Measurements from ENCODE around the gene FYN. TPM values are rescaled to one million over a fixed set of nuclear protein-coding genes. Genes with fewer than 3 reads are reported as not detected.

FYN gene
- total and polyA plus RNA-seq, 4 donors, result 11.2 to 28.3 (median 19.7) TPM

DNA sequence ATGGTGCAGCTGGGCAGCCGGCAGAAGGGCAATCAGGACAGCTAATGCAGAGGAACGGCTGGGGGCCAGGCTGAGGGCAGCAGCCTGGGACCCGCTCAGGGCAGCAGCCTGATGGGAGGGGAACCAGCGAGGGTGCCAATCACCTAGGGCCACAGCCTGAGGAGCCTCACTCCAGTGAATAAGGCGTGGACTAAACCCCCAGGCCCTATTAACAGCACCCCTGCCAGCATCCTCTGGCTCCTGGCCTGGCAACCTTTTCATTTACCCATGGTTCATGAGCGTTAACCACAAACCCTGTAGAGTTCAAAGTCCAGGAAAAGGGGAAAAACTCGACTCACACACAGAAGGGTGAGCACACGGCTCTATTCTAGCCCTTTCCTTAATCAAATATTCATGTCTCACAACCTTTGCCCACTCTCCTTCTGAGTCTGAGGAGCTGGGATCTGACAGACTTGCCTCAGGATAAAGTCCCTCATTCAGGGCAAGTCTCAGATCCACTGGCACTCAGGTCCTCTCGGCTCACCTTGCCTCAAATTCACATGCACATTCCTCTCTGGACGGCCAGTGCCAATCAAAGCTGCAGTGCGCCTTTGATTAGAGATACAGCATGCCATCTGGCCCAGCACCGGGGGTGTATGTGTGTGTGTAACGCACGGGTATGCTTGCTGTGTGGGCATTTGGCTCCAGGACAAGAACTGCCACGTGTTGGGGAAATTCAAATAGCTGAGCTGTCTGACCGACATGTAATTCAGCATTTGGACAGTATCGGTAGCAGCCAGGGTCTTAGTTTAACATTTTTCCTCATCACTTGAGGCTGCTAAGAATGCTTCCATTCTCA is 180.7 kb downstream of the FYN start (continued):
- peak; percentile 54 for TF ChIP-seq YY1 (IDR thresholded peaks at IDR 0.05)

GRCh38 chr6:111691345-111692225 is 181.7 kb downstream of the FYN start:
- Histone ChIP-seq H3K4me1 (ENCODE audit: control insufficient read depth in 4 of 4, insufficient read depth in 4 of 4, low read length in 3 of 4) (peaks cover 7 to 35% (median 20%) of the 10 kb centered on the region in 4 donors), H3K9ac (ENCODE audit: low read depth in 1 of 2, low read length in 2 of 2) (no peak overlapping the region), H3K9me3 (ENCODE audit: control insufficient read depth in 4 of 4, low read length in 3 of 4) (no peaks in the 10 kb centered on the region), H3K27ac (ENCODE audit: low read depth in 1 of 2, low read length in 2 of 2) (peak overlapping the region; percentile 77 to 80), H3K27me3 (ENCODE audit: control insufficient read depth in 4 of 4, insufficient read depth in 4 of 4, low read length in 3 of 4) (no peaks in the 10 kb centered on the region), H3K36me3 (ENCODE audit: control insufficient read depth in 4 of 4, insufficient read depth in 3 of 4, low read depth in 1 of 4, low read length in 3 of 4) (no peaks in the 10 kb centered on the region), H3K4me3 (ENCODE audit: low read depth in 1 of 3, low read length in 3 of 3) (no peak overlapping the region)
- no peak for TF ChIP-seq RXRA (IDR thresholded peaks at IDR 0.05)
- no peak for TF ChIP-seq HNF4G (IDR thresholded peaks at IDR 0.05)
- TF ChIP-seq, protein P1, sequence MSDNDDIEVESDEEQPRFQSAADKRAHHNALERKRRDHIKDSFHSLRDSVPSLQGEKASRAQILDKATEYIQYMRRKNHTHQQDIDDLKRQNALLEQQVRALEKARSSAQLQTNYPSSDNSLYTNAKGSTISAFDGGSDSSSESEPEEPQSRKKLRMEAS (IDR thresholded peaks at IDR 0.05), result no peak
- no peak for TF ChIP-seq TAF1 (conservative IDR thresholded peaks at IDR 0.05)
- no peak for TF ChIP-seq FOXA2 (IDR thresholded peaks at IDR 0.05)
- no peak for TF ChIP-seq JUND (IDR thresholded peaks at IDR 0.05)
- TF ChIP-seq SP1 (IDR thresholded peaks at IDR 0.05), result no peak
- TF ChIP-seq HNF4A (conservative IDR thresholded peaks at IDR 0.05), result no peak
- TF ChIP-seq, protein P2, sequence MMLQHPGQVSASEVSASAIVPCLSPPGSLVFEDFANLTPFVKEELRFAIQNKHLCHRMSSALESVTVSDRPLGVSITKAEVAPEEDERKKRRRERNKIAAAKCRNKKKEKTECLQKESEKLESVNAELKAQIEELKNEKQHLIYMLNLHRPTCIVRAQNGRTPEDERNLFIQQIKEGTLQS (IDR thresholded peaks at IDR 0.05), result no peak
- no peak for TF ChIP-seq RAD21 (IDR thresholded peaks at IDR 0.05)
- TF ChIP-seq, protein P3, sequence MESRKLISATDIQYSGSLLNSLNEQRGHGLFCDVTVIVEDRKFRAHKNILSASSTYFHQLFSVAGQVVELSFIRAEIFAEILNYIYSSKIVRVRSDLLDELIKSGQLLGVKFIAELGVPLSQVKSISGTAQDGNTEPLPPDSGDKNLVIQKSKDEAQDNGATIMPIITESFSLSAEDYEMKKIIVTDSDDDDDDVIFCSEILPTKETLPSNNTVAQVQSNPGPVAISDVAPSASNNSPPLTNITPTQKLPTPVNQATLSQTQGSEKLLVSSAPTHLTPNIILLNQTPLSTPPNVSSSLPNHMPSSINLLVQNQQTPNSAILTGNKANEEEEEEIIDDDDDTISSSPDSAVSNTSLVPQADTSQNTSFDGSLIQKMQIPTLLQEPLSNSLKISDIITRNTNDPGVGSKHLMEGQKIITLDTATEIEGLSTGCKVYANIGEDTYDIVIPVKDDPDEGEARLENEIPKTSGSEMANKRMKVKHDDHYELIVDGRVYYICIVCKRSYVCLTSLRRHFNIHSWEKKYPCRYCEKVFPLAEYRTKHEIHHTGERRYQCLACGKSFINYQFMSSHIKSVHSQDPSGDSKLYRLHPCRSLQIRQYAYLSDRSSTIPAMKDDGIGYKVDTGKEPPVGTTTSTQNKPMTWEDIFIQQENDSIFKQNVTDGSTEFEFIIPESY (IDR thresholded peaks at IDR 0.05), result no peak
- no peak for TF ChIP-seq FOXA1 (IDR thresholded peaks at IDR 0.05)
- TF ChIP-seq GABPA (IDR thresholded peaks at IDR 0.05 in 1 of 2, conservative IDR thresholded peaks at IDR 0.05 in 1 of 2), result no peak
- no peak for TF ChIP-seq NR2F2 (IDR thresholded peaks at IDR 0.05)
- no peak for TF ChIP-seq YY1 (IDR thresholded peaks at IDR 0.05)
- TF ChIP-seq EGR1 (IDR thresholded peaks at IDR 0.05; ENCODE audit: low read depth in 2 of 2), result no peak
- no peak for TF ChIP-seq CTCF (IDR thresholded peaks at IDR 0.05; ENCODE audit: low read depth, low read length, missing input control)
- no peak for TF ChIP-seq REST (IDR thresholded peaks at IDR 0.05)
- WGBS, result 83% methylated on average over 7 of the region's 7 CpGs
- no peak for DNase-seq (ENCODE audit: low spot score)
